ENCODE results near the gene OR10P1.

OR10P1 gene

GRCh38 chr12:55654511-55655214 lies 18.0 kb downstream of the OR10P1 start:
- POLR2A ChIA-PET, result no interaction called here
- CTCF ChIA-PET, result interaction anchor here (1.1 to 5.9 kb wide), 5 partner anchors 9 to 467 kb away, joined by 3 to 86 read pairs (median 29); no protein-coding TSS in a partner anchor
- H3K4me3 ChIP-seq (ENCODE audit: low read depth, low read length), result no peak overlapping the region
- no peak for DNase-seq (ENCODE audit: low read depth, low spot score)
- TF ChIP-seq CTCF (IDR thresholded peaks at IDR 0.05; ENCODE audit: insufficient read depth, low read length, missing control alignments), result no peak

- ChIA-PET POLR2A (no interaction called here), CTCF (interaction anchor here (0.7 to 5.9 kb wide), 20 partner anchors 9 to 469 kb away, joined by 3 to 86 read pairs (median 8); partner anchors contain the start of genes CD63, ITGA7, OR10P1 and ORMDL2)
- TF ChIP-seq CTCF (IDR thresholded peaks at IDR 0.05; ENCODE audit: insufficient read depth, low read length, missing control alignments), result no peak
- DNase-seq (ENCODE audit: low read depth, low spot score), result no peak
- H3K4me3 ChIP-seq (ENCODE audit: low read depth, low read length), result no peak overlapping the region
These were observed 20.5 kb downstream of the OR10P1 start for GRCh38 chr12:55657212-55657611.

GRCh38 chr12:55658212-55658611 lies 21.5 kb downstream of the OR10P1 start:
- ChIA-PET CTCF (interaction anchor here (0.8 to 5.9 kb wide), 10 partner anchors 8 to 470 kb away, joined by 3 to 86 read pairs (median 14); partner anchors contain the start of genes ORMDL2 and SARNP), POLR2A (interaction anchor here (1.2 kb wide), 1 partner anchor 47 kb away, joined by 3 read pairs; no protein-coding TSS in a partner anchor)
- no peak overlapping the region for H3K4me3 ChIP-seq (ENCODE audit: low read depth, low read length)
- TF ChIP-seq CTCF (IDR thresholded peaks at IDR 0.05; ENCODE audit: insufficient read depth, low read length, missing control alignments), result no peak
- DNase-seq (ENCODE audit: low read depth, low spot score), result no peak

GRCh38 chr12:55658635-55659391 lies 22.1 kb downstream of the OR10P1 start:
- no peak for DNase-seq (ENCODE audit: low read depth, low spot score)
- no peak for TF ChIP-seq CTCF (IDR thresholded peaks at IDR 0.05; ENCODE audit: insufficient read depth, low read length, missing control alignments)
- ChIA-PET CTCF (interaction anchor here (0.8 to 5.9 kb wide), 8 partner anchors 12 to 471 kb away, joined by 3 to 86 read pairs (median 20); no protein-coding TSS in a partner anchor), POLR2A (interaction anchor here (1.2 kb wide), 1 partner anchor 46 kb away, joined by 3 read pairs; no protein-coding TSS in a partner anchor)
- no peak overlapping the region for H3K4me3 ChIP-seq (ENCODE audit: low read depth, low read length)

GRCh38 chr12:55659486-55660385 lies 23.0 kb downstream of the OR10P1 start:
- peak; percentile 46 for TF ChIP-seq CTCF (IDR thresholded peaks at IDR 0.05; ENCODE audit: insufficient read depth, low read length, missing control alignments)
- CTCF ChIA-PET, result interaction anchor here (0.9 to 5.9 kb wide), 7 partner anchors 11 to 472 kb away, joined by 3 to 86 read pairs (median 29); partner anchors contain the start of gene RDH5
- H3K4me3 ChIP-seq (ENCODE audit: low read depth, low read length), result no peak overlapping the region
- POLR2A ChIA-PET, result interaction anchor here (1.2 kb wide), 1 partner anchor 45 kb away, joined by 3 read pairs; no protein-coding TSS in a partner anchor
- no peak for DNase-seq (ENCODE audit: low read depth, low spot score)

Measured in AG04449 (cell line).